Endodermal cell (in vitro differentiated cells): ENCODE data around the gene TMCC2. TPM values are rescaled to one million over a fixed set of nuclear protein-coding genes. Genes with fewer than 3 reads are reported as not detected.

Experiments used
- DNase-seq: peaks from one replicate; pipeline ENCODE4 v3.0.0-alpha.2; 2017
- H3K27ac ChIP-seq: 2 replicates; pipeline ENCODE4 v1.5.1; 2013; ENCODE audit warnings: mild to moderate bottlenecking, low read depth, low read length, moderate library complexity
- H3K27me3 ChIP-seq: 2 replicates; pipeline ENCODE4 v1.6.1; 2013; ENCODE audit warnings: mild to moderate bottlenecking, low read length, moderate library complexity; ENCODE audit not compliant: insufficient read depth, control insufficient read depth, poor library complexity, severe bottlenecking
- H3K36me3 ChIP-seq: 2 replicates; pipeline ENCODE4 v1.7.0; 2013; ENCODE audit warnings: mild to moderate bottlenecking, low read length, moderate library complexity; ENCODE audit not compliant: control insufficient read depth, insufficient read depth
- H3K4me1 ChIP-seq: one replicate; pipeline ENCODE4 v1.7.0; 2013; ENCODE audit warnings: low read length; ENCODE audit not compliant: control insufficient read depth, insufficient read depth
- H3K4me3 ChIP-seq: 2 replicates; pipeline ENCODE4 v1.5.1; 2013; ENCODE audit warnings: mild to moderate bottlenecking, low read length, moderate library complexity
- H3K9ac ChIP-seq: 2 replicates; pipeline ENCODE4 v1.6.1; 2013; ENCODE audit warnings: mild to moderate bottlenecking, low read length, moderate library complexity; ENCODE audit not compliant: poor library complexity, severe bottlenecking; ENCODE audit errors: extremely low read depth
- H3K9me3 ChIP-seq: 2 replicates; pipeline ENCODE4 v1.6.1; 2013; ENCODE audit warnings: mild to moderate bottlenecking, low read length, moderate library complexity; ENCODE audit not compliant: control insufficient read depth
- H3K27ac Mint-ChIP-seq: 2 replicates; pipeline ENCODE4 v1.8.0; 2020; ENCODE audit warnings: mixed read lengths
- H3K27me3 Mint-ChIP-seq: 2 replicates; pipeline ENCODE4 v1.8.0; 2021; ENCODE audit warnings: mild to moderate bottlenecking, mixed read lengths; ENCODE audit not compliant: insufficient read depth
- H3K36me3 Mint-ChIP-seq: 2 replicates; pipeline ENCODE4 v1.8.0; 2020; ENCODE audit warnings: low read depth, mixed read lengths
- H3K4me1 Mint-ChIP-seq: 2 replicates; pipeline ENCODE4 v1.8.0; 2020; ENCODE audit warnings: mixed read lengths
- H3K4me3 Mint-ChIP-seq: 2 replicates; pipeline ENCODE4 v1.8.0; 2020; ENCODE audit warnings: mild to moderate bottlenecking, moderate library complexity, mixed read lengths
- H3K9me3 Mint-ChIP-seq: 2 replicates; pipeline ENCODE4 v1.8.0; 2020; ENCODE audit warnings: mild to moderate bottlenecking, mixed read lengths
- WGBS, 2 experiments: methylation state at CpG; one replicate each; pipeline versions ENCODE4 v1.1.5 to v1.1.7; 2013; ENCODE audit warnings: missing lambda C conversion rate in 2 of 2, mixed read lengths in 1 of 2; ENCODE audit not compliant: insufficient coverage in 1 of 2, insufficient read length in 1 of 2; 5-methylcytosine and 5-hydroxymethylcytosine counted together
- total RNA-seq, 2 donors: library from RNA; stranded (reverse); fragmentation: NEBNext Ultra II Directional in 1 of 2; extraction: Animal tissue kit (Norgen Biotek cat#: 25700) in 1 of 2; gene quantifications; 2 replicates in 1 of 2; 3 replicates in 1 of 2; pipeline ENCODE4 v1.2.1, GENCODE V29; 2021
- TF ChIP-seq, protein P1 (sequence below): fragments of 200-600 bp; sonication (generic); conservative IDR thresholded peaks from 2 replicates; pipeline ENCODE4 v1.5.0; 2021; ENCODE audit warnings: antibody characterized with exemption, mild to moderate bottlenecking

TMCC2 gene
- total RNA-seq, 2 donors from 2014 or later = 5.2 to 5.8 TPM

DNA sequence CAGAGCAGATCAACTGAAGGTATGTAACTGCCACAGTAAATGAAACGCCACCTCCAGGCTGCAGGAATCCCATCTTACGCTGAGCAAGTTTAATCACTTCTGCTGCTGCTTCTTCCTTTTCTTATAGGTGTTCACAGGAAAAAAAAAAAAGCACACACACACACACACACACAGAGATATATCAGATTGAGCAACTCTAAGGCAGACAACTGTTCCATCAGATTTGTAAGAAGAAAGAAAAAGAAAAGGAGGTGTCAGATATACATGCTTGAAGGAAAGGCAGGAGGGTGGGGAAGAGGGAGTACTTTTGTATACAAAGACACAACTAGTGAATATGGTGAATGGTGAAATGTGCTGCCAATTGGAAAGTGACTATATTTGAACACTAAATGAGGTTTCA, 44.8 kb upstream of the TMCC2 start:
- TF ChIP-seq, protein P1, sequence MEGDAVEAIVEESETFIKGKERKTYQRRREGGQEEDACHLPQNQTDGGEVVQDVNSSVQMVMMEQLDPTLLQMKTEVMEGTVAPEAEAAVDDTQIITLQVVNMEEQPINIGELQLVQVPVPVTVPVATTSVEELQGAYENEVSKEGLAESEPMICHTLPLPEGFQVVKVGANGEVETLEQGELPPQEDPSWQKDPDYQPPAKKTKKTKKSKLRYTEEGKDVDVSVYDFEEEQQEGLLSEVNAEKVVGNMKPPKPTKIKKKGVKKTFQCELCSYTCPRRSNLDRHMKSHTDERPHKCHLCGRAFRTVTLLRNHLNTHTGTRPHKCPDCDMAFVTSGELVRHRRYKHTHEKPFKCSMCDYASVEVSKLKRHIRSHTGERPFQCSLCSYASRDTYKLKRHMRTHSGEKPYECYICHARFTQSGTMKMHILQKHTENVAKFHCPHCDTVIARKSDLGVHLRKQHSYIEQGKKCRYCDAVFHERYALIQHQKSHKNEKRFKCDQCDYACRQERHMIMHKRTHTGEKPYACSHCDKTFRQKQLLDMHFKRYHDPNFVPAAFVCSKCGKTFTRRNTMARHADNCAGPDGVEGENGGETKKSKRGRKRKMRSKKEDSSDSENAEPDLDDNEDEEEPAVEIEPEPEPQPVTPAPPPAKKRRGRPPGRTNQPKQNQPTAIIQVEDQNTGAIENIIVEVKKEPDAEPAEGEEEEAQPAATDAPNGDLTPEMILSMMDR = no peak
- Histone ChIP-seq H3K4me1 (no peaks in the 10 kb centered on the region), H3K36me3 (peaks cover 16% of the 10 kb centered on the region), H3K27me3 (no peaks in the 10 kb centered on the region), H3K27ac (no peak overlapping the region), H3K9ac (no peak overlapping the region), H3K9me3 (no peaks in the 10 kb centered on the region), H3K4me3 (no peak overlapping the region)
- H3K27ac Mint-ChIP-seq = no peak overlapping the region
- peaks cover 11% of the 10 kb centered on the region for H3K4me1 Mint-ChIP-seq
- peaks cover 15% of the 10 kb centered on the region for H3K36me3 Mint-ChIP-seq
- no peak overlapping the region for H3K4me3 Mint-ChIP-seq
- H3K27me3 Mint-ChIP-seq = no peaks in the 10 kb centered on the region
- H3K9me3 Mint-ChIP-seq = no peaks in the 10 kb centered on the region
- 88 to 100% methylated on average over 1 to 2 of the region's 2 CpGs for WGBS, 2 experiments
- no peak for DNase-seq

DNA sequence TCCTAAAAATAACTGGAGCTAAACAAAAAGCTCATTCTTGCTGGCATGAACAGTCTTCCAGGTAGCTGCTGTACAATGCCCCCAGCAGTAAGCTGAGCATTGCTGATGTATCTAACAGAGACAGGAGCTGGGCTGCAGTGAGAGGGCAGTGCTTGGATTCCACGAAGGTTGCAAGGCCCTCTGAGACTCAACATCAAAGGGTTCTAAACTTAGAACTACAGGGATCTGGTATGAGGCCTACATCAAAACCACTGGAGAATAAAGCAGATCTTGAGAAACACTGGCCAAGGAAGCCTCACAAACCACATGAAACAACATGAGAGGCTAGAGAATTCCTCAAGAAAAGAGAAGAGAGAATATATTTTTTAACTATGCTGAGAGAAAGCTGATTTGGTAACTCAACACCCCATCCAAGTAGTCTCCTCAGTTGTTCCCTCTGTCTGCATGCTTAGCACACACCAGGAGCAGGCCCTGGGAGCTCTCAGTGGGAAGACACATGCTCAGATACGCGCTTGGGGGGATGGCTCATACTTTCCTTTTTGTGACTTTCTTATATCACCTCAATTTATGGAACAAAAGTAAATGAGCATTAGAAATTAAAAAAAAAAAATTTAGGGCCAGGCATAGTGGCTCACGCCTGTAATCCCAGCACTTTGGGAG, 43.9 kb upstream of the TMCC2 start:
- peaks cover 15% of the 10 kb centered on the region for H3K36me3 Mint-ChIP-seq
- H3K27me3 ChIP-seq = no peaks in the 10 kb centered on the region
- H3K27me3 Mint-ChIP-seq = no peaks in the 10 kb centered on the region
- DNase-seq = no peak
- H3K27ac Mint-ChIP-seq = peak overlapping the region; percentile 10
- no peaks in the 10 kb centered on the region for H3K9me3 ChIP-seq
- no peak overlapping the region for H3K9ac ChIP-seq
- peaks cover 11% of the 10 kb centered on the region for H3K4me1 Mint-ChIP-seq
- no peak overlapping the region for H3K27ac ChIP-seq
- TF ChIP-seq, protein P1 = no peak
- no peaks in the 10 kb centered on the region for H3K4me1 ChIP-seq
- no peak overlapping the region for H3K4me3 Mint-ChIP-seq
- H3K4me3 ChIP-seq = no peak overlapping the region
- WGBS, 2 experiments = 67 to 78% methylated on average over 1 to 4 of the region's 4 CpGs
- no peaks in the 10 kb centered on the region for H3K9me3 Mint-ChIP-seq
- peaks cover 15% of the 10 kb centered on the region for H3K36me3 ChIP-seq

DNA sequence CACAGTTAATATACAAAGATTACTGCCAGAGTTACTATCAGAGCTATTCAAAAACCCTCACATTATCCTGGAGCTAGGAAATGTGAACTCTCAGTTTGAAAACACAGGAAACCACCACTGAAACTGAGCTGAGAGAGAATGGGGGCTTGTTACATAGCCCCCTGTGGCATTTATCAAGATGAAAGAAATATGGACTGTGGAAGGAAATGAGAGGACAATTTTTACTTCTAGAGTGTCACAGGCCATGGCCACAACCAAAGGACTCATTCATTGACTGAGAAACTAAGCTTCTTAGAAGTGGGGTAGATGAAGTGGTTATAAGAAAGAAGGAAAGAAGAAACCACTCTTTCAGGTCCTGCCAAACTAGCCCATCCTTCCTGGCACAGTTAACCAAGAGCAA, 41.6 kb upstream of the TMCC2 start:
- H3K27ac Mint-ChIP-seq = no peak overlapping the region
- DNase-seq = no peak
- Histone ChIP-seq H3K27ac (no peak overlapping the region), H3K36me3 (peaks cover 12% of the 10 kb centered on the region), H3K9me3 (no peaks in the 10 kb centered on the region), H3K27me3 (no peaks in the 10 kb centered on the region), H3K4me3 (no peak overlapping the region), H3K9ac (no peak overlapping the region), H3K4me1 (no peaks in the 10 kb centered on the region)
- TF ChIP-seq, protein P1 = no peak
- no peaks in the 10 kb centered on the region for H3K9me3 Mint-ChIP-seq
- peaks cover 22% of the 10 kb centered on the region for H3K4me1 Mint-ChIP-seq
- H3K4me3 Mint-ChIP-seq = no peak overlapping the region
- no peaks in the 10 kb centered on the region for H3K27me3 Mint-ChIP-seq
- peaks cover 7% of the 10 kb centered on the region for H3K36me3 Mint-ChIP-seq
